CD4-positive, alpha-beta T cell treated with Interleukin-1 beta for 1 hour (primary cell): Measurements from ENCODE around the gene OPCML.

ENCODE experiments used
- DNase-seq, 2 donors: peaks; one replicate each; pipeline ENCODE4 v3.0.0-alpha.2; 2020 to 2022

The OPCML gene

GRCh38 chr11:133501643-133502539 is 30.4 kb downstream of the OPCML start:
- DNase-seq = no peak

GRCh38 chr11:133500936-133501335 is 31.4 kb downstream of the OPCML start:
- DNase-seq = no peak

DNA sequence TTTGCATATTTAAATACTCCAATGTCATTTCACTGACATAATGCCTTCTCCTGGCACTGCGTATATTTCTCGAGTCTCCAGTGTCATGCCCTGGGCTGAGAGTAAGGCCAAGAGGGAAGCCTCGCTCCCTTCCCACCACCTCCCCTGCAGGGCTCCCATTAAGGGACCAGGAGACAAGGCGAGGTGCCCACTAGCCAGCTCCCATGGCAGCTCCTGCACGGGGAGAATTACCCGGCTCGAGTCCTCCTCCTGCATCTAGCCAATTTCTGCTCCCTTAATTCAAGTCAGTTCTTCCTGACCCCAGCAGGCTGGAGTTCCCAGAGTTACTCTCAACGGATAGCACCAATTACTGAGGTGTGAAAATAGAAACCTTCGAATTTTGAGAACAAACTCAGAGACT is 31.9 kb downstream of the OPCML start:
- DNase-seq = no peak

DNA sequence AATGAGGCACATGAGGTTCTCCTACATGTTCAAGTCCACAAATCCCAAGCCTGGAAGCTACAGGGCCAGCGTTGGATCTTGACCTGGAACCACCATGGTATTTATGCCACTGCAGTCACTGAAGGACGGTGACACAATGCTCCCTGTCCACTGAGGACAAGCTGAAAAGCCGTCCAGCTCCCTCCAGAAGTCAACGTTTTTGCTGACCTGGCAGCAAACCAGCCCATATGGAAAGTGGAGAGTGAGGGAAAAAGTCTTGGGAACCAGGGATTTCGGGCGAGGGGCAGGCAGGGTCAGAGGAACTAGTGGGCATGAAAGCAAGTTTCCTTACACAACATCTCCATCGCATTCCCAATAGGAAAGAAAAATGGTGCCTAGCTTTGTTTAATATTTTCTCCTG is 33.3 kb downstream of the OPCML start:
- DNase-seq = no peak

- DNase-seq = no peak
These were observed 34.7 kb downstream of the OPCML start for GRCh38 chr11:133497477-133498140.

GRCh38 chr11:133492895-133493294 is 39.4 kb downstream of the OPCML start:
- no peak for DNase-seq

DNA sequence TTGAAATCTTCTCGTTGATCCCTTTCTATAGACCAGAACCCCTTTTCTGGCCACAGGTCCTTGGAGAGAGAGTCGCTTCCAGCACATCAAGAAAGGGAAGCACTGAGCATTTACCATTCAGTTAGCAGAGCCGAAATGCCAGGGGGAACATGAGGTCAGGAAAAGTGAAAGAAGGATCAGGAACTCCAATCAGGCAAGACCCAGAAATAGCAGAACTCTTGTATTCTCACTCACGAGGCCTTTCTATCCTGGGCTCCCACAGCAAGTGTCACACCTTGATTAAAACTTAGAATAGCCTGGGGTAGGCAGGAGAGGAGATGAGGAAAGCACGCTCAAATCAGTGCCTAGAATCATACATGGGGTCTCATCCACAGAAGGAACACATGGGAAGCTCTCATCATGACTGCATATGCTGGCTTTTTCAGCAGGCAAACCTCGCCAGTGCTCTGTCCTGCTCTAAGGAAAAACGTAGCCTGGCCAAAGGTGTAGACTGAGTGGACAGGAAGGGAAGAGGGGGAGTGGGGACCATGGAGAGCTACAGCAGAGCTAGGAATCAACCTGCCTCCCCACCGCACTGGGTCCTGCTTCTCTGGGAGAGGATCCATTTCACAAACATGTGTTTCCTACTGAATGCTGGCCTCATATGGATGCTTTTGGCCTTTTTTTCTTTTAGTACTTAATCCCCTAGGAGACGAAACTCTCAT is 40.5 kb downstream of the OPCML start:
- no peak for DNase-seq

DNA sequence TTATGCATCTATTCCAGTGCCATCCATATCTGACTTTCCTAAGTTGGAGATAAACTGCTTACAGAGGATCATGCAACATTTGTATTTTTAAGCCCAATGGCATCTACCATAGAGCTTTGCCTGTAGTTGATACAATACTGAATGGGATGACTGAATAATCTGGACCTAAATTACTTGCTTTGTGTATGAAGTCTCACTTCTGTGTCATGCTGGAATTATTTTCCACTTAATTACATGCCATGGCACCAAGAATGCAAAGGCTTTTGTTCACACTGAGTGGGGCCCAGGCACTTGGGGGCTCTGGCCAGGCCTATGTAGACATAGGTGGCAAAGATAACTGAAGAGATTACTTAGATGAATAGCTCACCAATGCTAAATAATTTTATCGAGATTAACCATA is 51.6 kb downstream of the OPCML start:
- no peak for DNase-seq

DNA sequence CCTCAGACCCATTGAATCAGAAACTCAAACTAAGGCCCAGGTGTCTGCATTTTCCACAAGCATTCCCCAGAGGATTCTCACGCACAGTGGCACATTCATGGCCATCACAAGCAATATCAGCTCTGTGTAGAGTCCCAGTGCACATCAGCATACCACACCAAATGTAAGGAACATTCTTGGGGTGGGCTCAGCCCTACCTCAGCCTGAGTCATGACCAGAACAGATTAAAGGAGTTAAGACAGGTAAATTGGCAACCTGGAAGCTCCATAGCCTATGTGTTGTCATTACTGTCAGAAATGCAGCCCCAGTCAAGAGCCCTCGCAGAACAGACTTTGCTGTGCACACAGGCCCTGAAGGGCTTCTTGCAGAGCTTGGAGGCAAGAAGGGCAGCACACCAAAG is 53.1 kb downstream of the OPCML start:
- no peak for DNase-seq

DNA sequence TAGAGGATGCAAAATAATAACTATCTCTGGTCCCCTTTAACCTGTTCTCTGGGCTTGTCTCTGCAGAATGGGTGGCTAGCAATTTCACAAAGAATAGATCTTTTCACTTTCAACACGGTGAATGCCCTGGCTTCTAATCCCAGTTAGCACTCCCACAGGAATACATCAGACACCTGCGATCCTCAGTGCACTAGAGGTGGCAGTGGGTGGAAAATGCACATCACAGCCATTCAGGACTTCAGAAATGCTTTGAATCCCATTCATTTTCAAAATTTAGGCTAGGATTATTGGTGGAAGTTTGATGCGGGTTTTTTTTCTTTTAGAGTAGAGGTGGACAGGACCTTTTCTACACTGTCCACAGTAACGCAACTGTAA is 55.1 kb downstream of the OPCML start:
- DNase-seq = no peak

- no peak for DNase-seq
These were observed 55.6 kb downstream of the OPCML start for GRCh38 chr11:133476570-133477250.

DNA sequence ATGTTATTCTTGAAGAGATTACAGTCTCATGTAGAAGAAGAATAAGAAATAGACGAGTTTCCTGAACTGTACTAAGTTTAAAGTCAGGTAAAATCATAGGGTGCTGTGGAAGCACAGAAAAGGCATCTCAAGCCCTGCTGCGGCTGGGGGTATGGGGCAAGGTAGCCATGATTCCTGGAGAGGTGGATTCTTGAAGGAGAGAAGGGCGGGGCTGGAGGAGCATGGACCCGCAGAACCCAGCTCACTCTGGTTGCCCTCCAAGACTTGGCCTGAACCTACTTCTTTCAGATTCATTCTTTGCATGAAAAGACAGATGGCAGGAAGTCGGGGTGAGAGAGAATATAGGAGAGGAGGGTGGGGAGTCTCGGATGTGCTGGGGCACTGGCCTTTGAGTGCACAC is 57.8 kb downstream of the OPCML start:
- no peak for DNase-seq

DNA sequence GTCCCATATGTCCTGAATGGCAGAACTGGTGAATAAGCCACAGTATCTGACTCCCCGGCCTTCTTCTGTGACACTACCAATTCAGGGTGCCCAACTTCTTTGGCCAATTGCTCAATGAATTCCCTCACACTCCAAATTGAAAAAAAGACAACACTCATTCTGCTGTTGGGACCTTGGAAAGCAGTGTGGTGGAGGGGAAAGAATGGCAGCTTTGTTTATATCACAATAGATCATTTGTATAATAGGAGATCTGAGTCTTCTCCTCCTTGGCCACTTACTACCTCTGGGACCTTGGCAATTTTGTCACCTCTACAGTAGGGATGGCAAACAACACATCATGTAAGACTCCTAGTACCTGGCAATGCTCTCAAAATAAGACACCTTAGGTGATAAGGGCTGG is 64.6 kb downstream of the OPCML start:
- DNase-seq = no peak

- DNase-seq = no peak
These were observed 89.0 kb downstream of the OPCML start for GRCh38 chr11:133443206-133443747.

DNA sequence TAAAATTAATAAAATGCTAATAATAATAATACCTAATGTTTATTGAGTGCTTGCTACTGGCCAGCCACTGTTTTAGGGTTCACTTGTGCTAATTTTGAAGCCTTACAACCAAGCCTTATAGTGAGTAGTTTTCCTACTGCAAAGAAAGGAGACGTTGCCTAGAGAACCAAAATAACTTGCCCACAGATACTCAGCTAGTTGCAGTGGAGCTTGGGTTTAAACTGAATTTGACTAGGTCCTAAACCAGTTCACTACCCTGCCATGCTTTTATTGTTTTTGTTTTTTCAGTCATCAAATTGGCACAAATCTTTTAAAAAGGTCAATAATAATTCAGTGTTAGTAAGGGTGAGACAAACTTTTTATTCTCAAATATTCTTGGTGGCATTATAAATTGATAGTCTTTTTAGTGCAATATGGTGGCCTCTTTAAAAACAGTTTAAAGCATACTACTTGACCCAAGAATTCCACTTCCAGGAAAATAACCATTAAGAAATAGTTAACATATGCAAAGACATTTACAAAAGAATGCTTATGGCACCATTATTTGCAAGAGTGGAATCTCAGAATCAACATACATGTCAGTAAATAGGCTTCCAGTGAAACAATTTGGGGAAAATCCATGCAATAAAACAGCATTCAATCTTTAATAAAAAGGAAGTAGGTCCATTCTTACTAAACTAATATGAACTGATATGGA is 90.2 kb downstream of the OPCML start:
- no peak for DNase-seq

DNA sequence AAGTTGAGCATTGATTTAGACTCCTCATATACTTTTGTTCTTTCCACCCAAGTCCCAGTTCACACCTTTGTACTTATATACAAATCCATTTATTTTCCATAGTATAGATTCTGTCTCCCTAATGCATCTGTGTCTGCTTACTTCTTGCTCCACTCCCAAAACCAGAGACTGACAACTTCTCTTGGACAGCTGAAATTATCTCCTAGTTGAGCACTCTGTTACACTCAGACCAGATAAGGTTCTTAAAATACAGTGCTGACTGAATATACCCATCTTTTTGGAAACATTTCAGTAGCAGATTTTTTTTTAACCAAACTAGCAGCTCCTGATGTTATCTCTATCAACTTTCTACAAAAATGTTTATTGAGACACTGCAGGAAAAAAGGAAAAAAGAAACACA is 106.3 kb downstream of the OPCML start:
- DNase-seq = no peak

DNA sequence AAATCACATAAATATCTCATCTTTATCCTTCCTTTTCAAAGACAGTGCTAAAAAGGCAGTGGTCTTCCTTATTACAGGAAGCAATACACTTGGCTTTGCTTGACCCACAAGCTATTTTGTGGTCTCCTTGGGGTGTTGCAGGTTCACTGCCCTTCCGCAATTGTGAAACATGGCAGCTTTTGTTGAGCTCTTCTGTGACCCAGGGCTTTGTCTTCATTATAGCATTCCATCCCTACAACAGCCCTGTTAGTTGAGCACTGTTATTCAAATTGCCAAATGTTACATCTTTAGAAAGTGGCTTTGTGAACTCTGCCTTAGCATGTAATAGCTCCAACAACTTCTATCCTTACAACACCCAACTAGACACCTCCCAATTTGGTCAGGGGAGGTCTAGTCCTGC is 107.1 kb downstream of the OPCML start:
- no peak for DNase-seq

DNA sequence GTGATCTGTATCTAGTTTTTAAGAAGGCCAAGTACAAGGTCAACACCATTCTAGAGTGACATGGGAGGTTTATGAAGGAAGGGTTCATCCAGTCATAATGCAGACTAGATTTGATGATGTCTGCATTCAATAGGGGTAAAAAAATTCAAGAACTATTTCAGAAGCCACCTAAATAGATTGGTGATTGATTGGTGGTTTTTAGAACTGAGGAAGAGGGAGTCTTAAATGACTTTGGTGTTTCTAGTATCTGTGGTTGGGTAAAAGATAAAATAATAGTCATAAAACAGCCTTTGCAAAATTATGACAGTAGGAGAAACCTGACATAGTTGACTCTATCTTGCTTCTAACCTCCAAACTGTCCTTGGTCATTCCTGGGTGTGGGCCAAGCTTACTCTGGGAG is 114.1 kb downstream of the OPCML start:
- no peak for DNase-seq

GRCh38 chr11:133414506-133414905 is 117.8 kb downstream of the OPCML start:
- DNase-seq = no peak

DNA sequence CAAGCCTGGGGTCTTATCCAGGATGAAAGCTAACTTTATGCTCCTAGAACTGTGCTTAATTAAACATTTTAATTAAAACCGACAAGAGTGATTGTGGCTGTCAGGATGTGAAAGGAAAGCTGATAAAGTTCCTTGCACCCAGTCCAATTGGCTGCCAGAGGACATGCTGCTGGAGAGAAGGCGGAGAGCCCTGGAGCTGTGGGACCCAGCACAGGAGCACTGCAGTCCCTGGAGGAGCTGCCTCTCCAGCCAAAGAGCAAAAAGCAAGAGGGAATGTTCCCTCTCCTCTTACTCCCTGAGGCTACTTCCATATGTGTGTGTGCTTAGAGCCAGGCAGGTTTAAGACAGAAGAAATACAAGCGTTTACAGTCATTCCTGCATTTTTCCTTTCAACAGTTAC is 118.6 kb downstream of the OPCML start:
- DNase-seq = no peak

GRCh38 chr11:133409799-133410198 is 122.5 kb downstream of the OPCML start:
- DNase-seq = no peak

DNA sequence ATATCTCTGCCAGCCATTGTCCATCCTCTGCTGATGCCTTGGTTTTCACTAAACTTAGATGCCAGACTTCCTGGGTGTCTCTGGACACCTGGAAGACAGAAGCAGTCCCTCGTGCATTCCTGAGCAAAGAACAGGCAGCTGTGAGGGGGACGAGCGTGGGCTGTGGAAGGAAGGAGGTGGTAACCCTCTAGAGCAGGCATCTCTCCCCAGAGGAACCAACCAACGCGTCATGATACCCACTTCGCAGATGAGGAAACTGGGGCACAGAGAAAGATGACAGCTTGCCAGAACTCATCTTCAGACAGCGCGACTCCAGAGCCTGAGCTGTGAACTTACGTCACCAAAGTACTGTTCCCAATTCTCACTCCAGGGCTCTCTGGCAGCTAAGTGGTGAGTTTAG is 123.4 kb downstream of the OPCML start:
- DNase-seq = no peak
